Transverse colon (tissue), 4 donors: ENCODE data around the gene PHF21B. TPM values are rescaled to one million over a fixed set of nuclear protein-coding genes. Genes with fewer than 3 reads are reported as not detected.
A peak's percentile ranks its signal among the peaks of the same experiment; 100 is the strongest.

Source experiments
- DNase-seq: peaks from one replicate; pipeline ENCODE4 v3.0.0-alpha.2; 2019
- H3K27ac ChIP-seq, 4 donors: fragments of 200-600 bp; sonication (generic); 2 replicates each; pipeline ENCODE4 v1.5.1; 2016 to 2018; ENCODE audit warnings: inconsistent platforms in 4 of 4
- H3K27me3 ChIP-seq: fragments of 200-600 bp; sonication (generic); 2 replicates; pipeline ENCODE4 v1.5.1; 2017; ENCODE audit warnings: inconsistent platforms
- H3K36me3 ChIP-seq, 4 donors: fragments of 200-600 bp; sonication (generic); 2 replicates each; pipeline ENCODE4 v1.5.1; 2017 to 2019; ENCODE audit warnings: inconsistent platforms in 4 of 4
- H3K4me1 ChIP-seq, 4 donors: fragments of 200-600 bp; sonication (generic); 2 replicates each; pipeline ENCODE4 v1.5.1; 2017 to 2020; ENCODE audit warnings: inconsistent platforms in 4 of 4
- H3K4me3 ChIP-seq, 4 donors: fragments of 200-600 bp; sonication (generic); 1 replicate in 1 of 4; 2 replicates in 3 of 4; pipeline versions ENCODE4 v1.5.1 to v1.6.1; 2017 to 2019; ENCODE audit warnings: inconsistent platforms in 4 of 4
- H3K9me3 ChIP-seq, 2 donors: fragments of 200-600 bp; sonication (generic); 2 replicates each; pipeline ENCODE4 v1.5.1; 2017 to 2019; ENCODE audit warnings: inconsistent platforms in 2 of 2
- CTCF ChIP-seq, 5 experiments: fragments of 200-600 bp in 3 of 5; fragments of 450-650 bp in 2 of 5; sonication (generic) in 3 of 5; IDR thresholded peaks; 1 replicate in 2 of 5; 2 replicates in 3 of 5; pipeline ENCODE4 v1.5.1; 2016 to 2017; ENCODE audit warnings: antibody characterized with exemption in 5 of 5, inconsistent platforms in 3 of 5, mild to moderate bottlenecking in 2 of 5, moderate library complexity in 1 of 5
- EP300 ChIP-seq: sonication (generic); formaldehyde crosslinking; IDR thresholded peaks from one replicate; pipeline ENCODE4 v1.6.1; 2017; ENCODE audit warnings: antibody characterized with exemption, low read depth
- POLR2A ChIP-seq: fragments of 450-650 bp; IDR thresholded peaks from one replicate; pipeline ENCODE4 v1.6.1; 2016; ENCODE audit warnings: antibody characterized with exemption, mild to moderate bottlenecking, moderate library complexity
- POLR2AphosphoS5 ChIP-seq, 3 donors: sonication (generic); formaldehyde crosslinking; IDR thresholded peaks; one replicate each; pipeline ENCODE4 v1.6.1; 2016; ENCODE audit warnings: antibody characterized with exemption in 3 of 3
- WGBS, 2 donors: methylation state at CpG; one replicate each; pipeline ENCODE4 v1.1.5; 2018; ENCODE audit warnings: low coverage in 1 of 2; 5-methylcytosine and 5-hydroxymethylcytosine counted together
- in situ Hi-C, 4 donors: fragments of 200-750 bp; cut with MboI; loops; one replicate each; pipeline versions ENCODE4 v1.15.0 to v1.15.1; 2017; ENCODE audit warnings: low sequenced_read_pairs in 3 of 4, low pct_ligation_motif_present in 1 of 4, low pct_unique_long_range_greater_than_20kb in 1 of 4
- intact Hi-C: fragments of 100-400 bp; cut with DNase I; formaldehyde crosslinking; loops from one replicate; pipeline ENCODE4 v1.15.1; 2023; ENCODE audit warnings: low total_unique reads
- total RNA-seq, 4 donors: library from RNA; depleted of rRNA; stranded (reverse); fragments of >200 nt; gene quantifications; one replicate each; pipeline ENCODE4 v1.1.0, GENCODE V29; 2016

Gene PHF21B
- total RNA-seq, 4 donors from 2014 or later = not detected

GRCh38 chr22:44982445-44982844, 27.4 kb downstream of the PHF21B start:
- no peaks in the 10 kb centered on the region for H3K27me3 ChIP-seq
- 79 to 81% methylated on average over 2 to 9 of the region's 9 CpGs for WGBS, 2 donors
- H3K9me3 ChIP-seq = no peaks in the 10 kb centered on the region
- H3K27ac ChIP-seq = no peak overlapping the region
- in situ Hi-C loops = no loop called here
- DNase-seq = no peak
- no peak overlapping the region for H3K4me3 ChIP-seq
- H3K36me3 ChIP-seq = no peaks in the 10 kb centered on the region
- TF ChIP-seq EP300 (no peak), POLR2AphosphoS5 (IDR thresholded peaks at IDR 0.05) (no peak), POLR2A (no peak), CTCF (IDR thresholded peaks at IDR 0.05) (no peak)
- intact Hi-C loops = no loop called here
- H3K4me1 ChIP-seq = no peaks in the 10 kb centered on the region

GRCh38 chr22:44981857-44982256, 27.9 kb downstream of the PHF21B start:
- TF ChIP-seq POLR2A (no peak), POLR2AphosphoS5 (IDR thresholded peaks at IDR 0.05) (no peak), EP300 (no peak), CTCF (IDR thresholded peaks at IDR 0.05) (no peak)
- in situ Hi-C loops (no loop called here), intact Hi-C loops (no loop called here)
- H3K4me3 ChIP-seq = no peak overlapping the region
- no peak for DNase-seq
- no peak overlapping the region for H3K27ac ChIP-seq
- no peaks in the 10 kb centered on the region for H3K4me1 ChIP-seq
- H3K27me3 ChIP-seq = no peaks in the 10 kb centered on the region
- WGBS, 2 donors = 70 to 72% methylated on average over 2 to 11 of the region's 11 CpGs
- H3K36me3 ChIP-seq = no peaks in the 10 kb centered on the region
- no peaks in the 10 kb centered on the region for H3K9me3 ChIP-seq

- Histone ChIP-seq H3K9me3 (no peaks in the 10 kb centered on the region), H3K4me1 (no peaks in the 10 kb centered on the region), H3K4me3 (no peak overlapping the region), H3K27me3 (peaks cover under 1% of the 10 kb centered on the region), H3K36me3 (no peaks in the 10 kb centered on the region), H3K27ac (no peak overlapping the region)
- in situ Hi-C loops = no loop called here
- intact Hi-C loops = no loop called here
- no peak for DNase-seq
- WGBS, 2 donors = 46% methylated on average over 6 of the region's 6 CpGs; no CpG with 5 or more reads in 1 of the 2 donors
- TF ChIP-seq EP300 = no peak
Observed at GRCh38 chr22:44979154-44979553, 30.7 kb downstream of the PHF21B start.

GRCh38 chr22:44975427-44976262, 34.2 kb downstream of the PHF21B start:
- TF ChIP-seq POLR2A (no peak), CTCF (IDR thresholded peaks at IDR 0.05) (peak; percentile 43 to 61 (median 61)), POLR2AphosphoS5 (IDR thresholded peaks at IDR 0.05) (no peak), EP300 (no peak)

More at GRCh38 chr22:44975427-44976262, 34.2 kb downstream of the PHF21B start:
- Histone ChIP-seq H3K27ac (no peak overlapping the region), H3K27me3 (peaks cover 8% of the 10 kb centered on the region), H3K9me3 (no peaks in the 10 kb centered on the region), H3K36me3 (no peaks in the 10 kb centered on the region), H3K4me3 (no peak overlapping the region), H3K4me1 (no peaks in the 10 kb centered on the region)
- WGBS, 2 donors = 44% methylated on average over 22 of the region's 22 CpGs; no CpG with 5 or more reads in 1 of the 2 donors
- intact Hi-C loops (no loop called here), in situ Hi-C loops (no loop called here)
- DNase-seq = peak; percentile 77
